B cell (primary cell): ENCODE measurements around the gene HAGH.

Source experiments
- EZH2 ChIP-seq: IDR thresholded peaks from 2 replicates; pipeline ENCODE4 v1.6.1; 2012; ENCODE audit warnings: borderline replicate concordance, low read depth, mild to moderate bottlenecking, moderate library complexity, low read length; ENCODE audit not compliant: insufficient read depth, poor library complexity, severe bottlenecking
- TF ChIP-seq, protein P1 (sequence below): fragments of 200-600 bp; IDR thresholded peaks from one replicate; pipeline ENCODE4 v1.8.0; 2022; ENCODE audit warnings: antibody characterized with exemption, mild to moderate bottlenecking

DNA sequence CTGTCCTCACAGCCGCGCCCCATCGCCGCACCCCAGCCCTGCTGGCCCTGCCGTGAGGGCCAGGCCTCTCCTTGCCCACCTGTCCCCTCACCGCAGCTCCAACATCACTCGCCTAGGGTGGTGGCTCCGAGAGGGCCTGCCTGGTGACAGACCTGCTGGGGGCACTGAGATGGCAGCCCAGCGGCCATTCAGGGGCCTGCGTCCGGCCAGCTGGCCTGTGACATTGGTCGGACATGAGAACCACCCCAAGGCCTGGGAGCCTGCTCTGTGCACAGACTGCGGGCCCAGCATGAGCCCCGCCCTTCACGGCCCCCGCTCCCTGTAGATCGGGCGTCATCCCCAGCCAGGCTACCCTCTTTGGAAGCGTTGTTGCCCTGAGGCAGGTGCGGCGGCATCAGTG, 67.1 kb downstream of the HAGH start:
- TF ChIP-seq, protein P1, sequence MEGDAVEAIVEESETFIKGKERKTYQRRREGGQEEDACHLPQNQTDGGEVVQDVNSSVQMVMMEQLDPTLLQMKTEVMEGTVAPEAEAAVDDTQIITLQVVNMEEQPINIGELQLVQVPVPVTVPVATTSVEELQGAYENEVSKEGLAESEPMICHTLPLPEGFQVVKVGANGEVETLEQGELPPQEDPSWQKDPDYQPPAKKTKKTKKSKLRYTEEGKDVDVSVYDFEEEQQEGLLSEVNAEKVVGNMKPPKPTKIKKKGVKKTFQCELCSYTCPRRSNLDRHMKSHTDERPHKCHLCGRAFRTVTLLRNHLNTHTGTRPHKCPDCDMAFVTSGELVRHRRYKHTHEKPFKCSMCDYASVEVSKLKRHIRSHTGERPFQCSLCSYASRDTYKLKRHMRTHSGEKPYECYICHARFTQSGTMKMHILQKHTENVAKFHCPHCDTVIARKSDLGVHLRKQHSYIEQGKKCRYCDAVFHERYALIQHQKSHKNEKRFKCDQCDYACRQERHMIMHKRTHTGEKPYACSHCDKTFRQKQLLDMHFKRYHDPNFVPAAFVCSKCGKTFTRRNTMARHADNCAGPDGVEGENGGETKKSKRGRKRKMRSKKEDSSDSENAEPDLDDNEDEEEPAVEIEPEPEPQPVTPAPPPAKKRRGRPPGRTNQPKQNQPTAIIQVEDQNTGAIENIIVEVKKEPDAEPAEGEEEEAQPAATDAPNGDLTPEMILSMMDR: no peak
- no peak for TF ChIP-seq EZH2
